CD14-positive monocyte (primary cell): Measurements from ENCODE around the gene AOPEP. TPM values are rescaled to one million over a fixed set of nuclear protein-coding genes. Genes with fewer than 3 reads are reported as not detected.

Source experiments
- DNase-seq, 3 donors: peaks; one replicate each; pipeline ENCODE4 v3.0.0-alpha.2; 2011 to 2022
- H2AFZ ChIP-seq: 2 replicates; pipeline ENCODE4 v1.6.0; 2012; ENCODE audit warnings: mild to moderate bottlenecking, low read depth, low read length, inconsistent platforms; ENCODE audit not compliant: insufficient read depth, poor library complexity, severe bottlenecking
- H3K27ac ChIP-seq, 2 donors: 1 replicate in 1 of 2; 2 replicates in 1 of 2; pipeline ENCODE4 v1.5.1; 2012 to 2013; ENCODE audit warnings: low read length in 2 of 2, control low read depth in 1 of 2, inconsistent platforms in 1 of 2, low read depth in 1 of 2, mild to moderate bottlenecking in 1 of 2
- H3K27me3 ChIP-seq, 2 donors: one replicate each; pipeline versions ENCODE4 v1.6.0 to v1.6.1; 2011 to 2013; ENCODE audit warnings: low read length in 2 of 2; ENCODE audit not compliant: control insufficient read depth in 2 of 2, insufficient read depth in 2 of 2
- H3K36me3 ChIP-seq, 2 donors: replicated peaks in 1 of 2; 1 replicate in 1 of 2; 2 replicates in 1 of 2; pipeline versions ENCODE4 v1.5.1 to v1.6.1; 2012 to 2013; ENCODE audit warnings: low read length in 2 of 2, control low read depth in 1 of 2, inconsistent platforms in 1 of 2, mild to moderate bottlenecking in 1 of 2; ENCODE audit not compliant: insufficient read depth in 2 of 2, control insufficient read depth in 1 of 2
- H3K4me1 ChIP-seq, 2 donors: 1 replicate in 1 of 2; 2 replicates in 1 of 2; pipeline versions ENCODE4 v1.5.1 to v1.6.1; 2012 to 2013; ENCODE audit warnings: low read length in 2 of 2, control low read depth in 1 of 2, inconsistent platforms in 1 of 2, mild to moderate bottlenecking in 1 of 2, moderate library complexity in 1 of 2; ENCODE audit not compliant: insufficient read depth in 2 of 2, control insufficient read depth in 1 of 2
- H3K4me2 ChIP-seq: replicated peaks from 2 replicates; pipeline ENCODE3; 2012; ENCODE audit warnings: low read length, moderate library complexity, mild to moderate bottlenecking; ENCODE audit not compliant: poor library complexity, severe bottlenecking; ENCODE audit errors: extremely low read depth
- H3K4me3 ChIP-seq, 3 experiments: fragments of 200-600 bp in 1 of 3; sonication (generic) in 1 of 3; replicated peaks in 1 of 3; 1 replicate in 2 of 3; 2 replicates in 1 of 3; pipeline ENCODE4 v1.5.1; 2011 to 2013; ENCODE audit warnings: low read length in 3 of 3, mild to moderate bottlenecking in 3 of 3, control low read depth in 2 of 3, low read depth in 2 of 3, inconsistent platforms in 1 of 3, moderate library complexity in 1 of 3
- H3K79me2 ChIP-seq: 2 replicates; pipeline ENCODE4 v1.6.0; 2012; ENCODE audit warnings: mild to moderate bottlenecking, control low read depth, inconsistent platforms, low read length, moderate library complexity; ENCODE audit not compliant: insufficient read depth
- H3K9ac ChIP-seq: 2 replicates; pipeline ENCODE4 v1.6.0; 2017; ENCODE audit warnings: low read length, mild to moderate bottlenecking; ENCODE audit not compliant: insufficient read depth, poor library complexity, severe bottlenecking
- H3K9me3 ChIP-seq, 2 donors: replicated peaks in 1 of 2; 1 replicate in 1 of 2; 2 replicates in 1 of 2; pipeline versions ENCODE4 v1.5.1 to v1.6.1; 2012 to 2013; ENCODE audit warnings: low read length in 2 of 2, control low read depth in 1 of 2; ENCODE audit not compliant: control insufficient read depth in 1 of 2, insufficient read depth in 1 of 2
- H4K20me1 ChIP-seq: 2 replicates; pipeline ENCODE4 v1.6.0; 2012; ENCODE audit warnings: mild to moderate bottlenecking, low read length, control low read depth, moderate library complexity; ENCODE audit not compliant: insufficient read depth
- H3K27ac Mint-ChIP-seq, 7 donors: one replicate each; pipeline ENCODE4 v1.8.0; 2020; ENCODE audit warnings: mild to moderate bottlenecking in 7 of 7, mixed read lengths in 7 of 7, moderate library complexity in 6 of 7, inconsistent platforms in 2 of 7
- H3K27me3 Mint-ChIP-seq, 3 donors: one replicate each; pipeline ENCODE4 v1.8.0; 2021 to 2022; ENCODE audit warnings: low read depth in 3 of 3, mild to moderate bottlenecking in 3 of 3, mixed read lengths in 3 of 3, moderate library complexity in 3 of 3, inconsistent platforms in 1 of 3
- H3K36me3 Mint-ChIP-seq, 2 donors: one replicate each; pipeline ENCODE4 v1.8.0; 2020; ENCODE audit warnings: mixed read lengths in 2 of 2, inconsistent platforms in 1 of 2, mild to moderate bottlenecking in 1 of 2
- H3K4me1 Mint-ChIP-seq: one replicate; pipeline ENCODE4 v1.8.0; 2020; ENCODE audit warnings: mild to moderate bottlenecking, mixed read lengths
- H3K4me3 Mint-ChIP-seq, 2 donors: one replicate each; pipeline ENCODE4 v1.8.0; 2020; ENCODE audit warnings: mild to moderate bottlenecking in 2 of 2, mixed read lengths in 2 of 2, moderate library complexity in 1 of 2
- H3K9me3 Mint-ChIP-seq, 7 donors: one replicate each; pipeline ENCODE4 v1.8.0; 2020 to 2022; ENCODE audit warnings: mixed read lengths in 7 of 7, mild to moderate bottlenecking in 6 of 7, moderate library complexity in 6 of 7, inconsistent platforms in 2 of 7
- CTCF ChIP-seq: fragments of 200-600 bp; IDR thresholded peaks from one replicate; pipeline ENCODE4 v1.8.0; 2022; ENCODE audit warnings: antibody characterized with exemption, mild to moderate bottlenecking
- WGBS: methylation state at CpG from one replicate; pipeline ENCODE4 v1.1.5; 2013; ENCODE audit warnings: missing lambda C conversion rate; ENCODE audit not compliant: insufficient coverage; 5-methylcytosine and 5-hydroxymethylcytosine counted together
- intact Hi-C, 2 donors: fragments of 100-400 bp; cut with micrococcal nuclease; formaldehyde crosslinking; loops; one replicate each; pipeline versions ENCODE4 v1.15.0 to v1.15.1; 2023
- polyA plus RNA-seq, 3 donors: library from polyadenylated mRNA; depleted of rRNA in 1 of 3; unstranded in 2 of 3; stranded (reverse) in 1 of 3; fragments of 300-500 nt in 2 of 3; fragments of >200 nt in 1 of 3; fragmentation: Illumina TruSeq in 2 of 3; gene quantifications; 1 replicate in 2 of 3; 2 replicates in 1 of 3; pipeline ENCODE4 v1.2.3, GENCODE V29; 2012 to 2021

AOPEP gene
- polyA plus RNA-seq, 3 donors = 3.0 to 4.1 (median 3.1) TPM

GRCh38 chr9:94805051-94805489 lies 78.6 kb downstream of the AOPEP start:
- peaks cover 12 to 17% of the 10 kb centered on the region in 2 donors for H3K4me1 ChIP-seq
- no peaks in the 10 kb centered on the region for H3K27me3 ChIP-seq
- H3K4me3 Mint-ChIP-seq = peak overlapping the region in 1 of 2 donors; percentile 14
- 25% methylated on average over 4 of the region's 8 CpGs for WGBS
- no peak for DNase-seq
- no peaks in the 10 kb centered on the region for H3K9me3 ChIP-seq
- peak overlapping the region; percentile 48 for H3K4me2 ChIP-seq
- H3K36me3 Mint-ChIP-seq = peaks cover 51 to 53% of the 10 kb centered on the region in 2 donors
- H3K9ac ChIP-seq = no peak overlapping the region
- no peaks in the 10 kb centered on the region for H3K79me2 ChIP-seq
- H2AFZ ChIP-seq = no peak overlapping the region
- peaks cover 19% of the 10 kb centered on the region for H3K4me1 Mint-ChIP-seq
- H3K27me3 Mint-ChIP-seq = peaks cover 0 to 1% (median 0%) of the 10 kb centered on the region in 3 donors
- H3K36me3 ChIP-seq = peaks cover 17 to 47% of the 10 kb centered on the region in 2 donors
- no peak for TF ChIP-seq CTCF
- intact Hi-C loops = no loop called here
- H4K20me1 ChIP-seq = no peaks in the 10 kb centered on the region
- peaks cover 0 to 2% (median 0%) of the 10 kb centered on the region in 7 donors for H3K9me3 Mint-ChIP-seq
- H3K27ac ChIP-seq = peak overlapping the region in 1 of 2 donors; percentile 46
- H3K27ac Mint-ChIP-seq = peak overlapping the region in 5 of 7 donors; percentile 4 to 76 (median 28)
- no peak overlapping the region for H3K4me3 ChIP-seq

- no peak for TF ChIP-seq CTCF
- peaks cover 0 to 2% (median 0%) of the 10 kb centered on the region in 7 donors for H3K9me3 Mint-ChIP-seq
- peaks cover 0 to 1% (median 0%) of the 10 kb centered on the region in 3 donors for H3K27me3 Mint-ChIP-seq
- Histone ChIP-seq H3K4me2 (peak overlapping the region; percentile 48), H3K36me3 (peaks cover 16 to 48% of the 10 kb centered on the region in 2 donors), H3K27me3 (no peaks in the 10 kb centered on the region), H3K4me3 (peak overlapping the region in 1 of 3 experiments; percentile 5), H3K27ac (peak overlapping the region in 1 of 2 donors; percentile 46), H3K4me1 (peaks cover 12 to 17% of the 10 kb centered on the region in 2 donors), H3K9me3 (no peaks in the 10 kb centered on the region), H3K79me2 (no peaks in the 10 kb centered on the region), H4K20me1 (no peaks in the 10 kb centered on the region), H3K9ac (no peak overlapping the region), H2AFZ (no peak overlapping the region)
- peak overlapping the region in 4 of 7 donors; percentile 8 to 87 (median 52) for H3K27ac Mint-ChIP-seq
- WGBS = no CpG with 5 or more reads among the region's 3 CpGs
- H3K36me3 Mint-ChIP-seq = peaks cover 46 to 52% of the 10 kb centered on the region in 2 donors
- intact Hi-C loops = no loop called here
- peaks cover 19% of the 10 kb centered on the region for H3K4me1 Mint-ChIP-seq
- DNase-seq = peak in 1 of 3 donors; percentile 29
- H3K4me3 Mint-ChIP-seq = peak overlapping the region; percentile 39 to 44
Observed at GRCh38 chr9:94805585-94805984, 79.1 kb downstream of the AOPEP start.
